ENCODE results near the gene RGR. TPM values are rescaled to one million over a fixed set of nuclear protein-coding genes. Genes with fewer than 3 reads are reported as not detected.

Gene RGR
- total RNA-seq, 1 donor from 2014 or later: 1.9 TPM

- H3K4me3 Mint-ChIP-seq: no peak overlapping the region
- no peak overlapping the region for H3K9ac ChIP-seq
- no peaks in the 10 kb centered on the region for H3K9me3 ChIP-seq (ENCODE audit: low read depth)
- peak overlapping the region; percentile 50 for H3K4me2 ChIP-seq
- H3K27ac Mint-ChIP-seq: no peak overlapping the region
- H3K4me1 Mint-ChIP-seq: peaks cover 16% of the 10 kb centered on the region
- TF ChIP-seq EZH2phosphoT487 (IDR thresholded peaks at IDR 0.05) (no peak), EZH2 (IDR thresholded peaks at IDR 0.05) (no peak), CTCF (IDR thresholded peaks at IDR 0.05) (no peak)
- no peak for DNase-seq (ENCODE audit: low spot score)
- no peaks in the 10 kb centered on the region for H3K9me3 Mint-ChIP-seq
- H3K27ac ChIP-seq: no peak overlapping the region
- no peak overlapping the region for H3K4me3 ChIP-seq
- H4K20me1 ChIP-seq (ENCODE audit: low read depth): no peaks in the 10 kb centered on the region
- no peak overlapping the region for H2AFZ ChIP-seq (replicated peaks)
- no peaks in the 10 kb centered on the region for H3K79me2 ChIP-seq (ENCODE audit: low read depth)
- no peaks in the 10 kb centered on the region for H3K36me3 Mint-ChIP-seq
- peaks cover 37% of the 10 kb centered on the region for H3K4me1 ChIP-seq
- H3K36me3 ChIP-seq: no peaks in the 10 kb centered on the region
- H3F3A ChIP-seq (ENCODE audit: low read depth): peaks cover 30% of the 10 kb centered on the region
- peaks cover 5% of the 10 kb centered on the region for H3K27me3 ChIP-seq
- H3K27me3 Mint-ChIP-seq (ENCODE audit: insufficient read depth, low read depth): peaks cover 7% of the 10 kb centered on the region
These were observed 1.1 kb upstream of the RGR start for GRCh38 chr10:84243759-84244158.

- H3K36me3 Mint-ChIP-seq: no peaks in the 10 kb centered on the region
- no peak overlapping the region for H3K4me3 ChIP-seq
- no peak overlapping the region for H3K27ac ChIP-seq
- no peak overlapping the region for H3K4me3 Mint-ChIP-seq
- peaks cover 31% of the 10 kb centered on the region for H3K4me1 ChIP-seq
- H3K4me1 Mint-ChIP-seq: peaks cover 13% of the 10 kb centered on the region
- no peaks in the 10 kb centered on the region for H3K79me2 ChIP-seq (ENCODE audit: low read depth)
- H4K20me1 ChIP-seq (ENCODE audit: low read depth): no peaks in the 10 kb centered on the region
- no peaks in the 10 kb centered on the region for H3K27me3 ChIP-seq
- no peaks in the 10 kb centered on the region for H3K9me3 ChIP-seq (ENCODE audit: low read depth)
- H3K36me3 ChIP-seq: no peaks in the 10 kb centered on the region
- peaks cover 30% of the 10 kb centered on the region for H3F3A ChIP-seq (ENCODE audit: low read depth)
- H2AFZ ChIP-seq (replicated peaks): no peak overlapping the region
- TF ChIP-seq CTCF (IDR thresholded peaks at IDR 0.05) (no peak), EZH2 (IDR thresholded peaks at IDR 0.05) (no peak), EZH2phosphoT487 (IDR thresholded peaks at IDR 0.05) (no peak)
- DNase-seq (ENCODE audit: low spot score): no peak
- H3K9ac ChIP-seq: no peak overlapping the region
- no peak overlapping the region for H3K27ac Mint-ChIP-seq
- peaks cover 16% of the 10 kb centered on the region for H3K27me3 Mint-ChIP-seq (ENCODE audit: insufficient read depth, low read depth)
- no peaks in the 10 kb centered on the region for H3K9me3 Mint-ChIP-seq
- H3K4me2 ChIP-seq: no peak overlapping the region
These were observed 2.6 kb downstream of the RGR start for GRCh38 chr10:84247496-84247895.

- no peaks in the 10 kb centered on the region for H3K36me3 Mint-ChIP-seq
- no peak for TF ChIP-seq CTCF (IDR thresholded peaks at IDR 0.05)
- TF ChIP-seq EZH2phosphoT487 (IDR thresholded peaks at IDR 0.05): no peak
- no peak for TF ChIP-seq EZH2 (IDR thresholded peaks at IDR 0.05)
- Histone ChIP-seq H3K36me3 (no peaks in the 10 kb centered on the region), H3K9ac (no peak overlapping the region), H4K20me1 (ENCODE audit: low read depth) (no peaks in the 10 kb centered on the region), H3K27me3 (no peaks in the 10 kb centered on the region), H3K27ac (no peak overlapping the region), H3K4me3 (no peak overlapping the region), H3F3A (ENCODE audit: low read depth) (peaks cover 30% of the 10 kb centered on the region), H3K9me3 (ENCODE audit: low read depth) (no peaks in the 10 kb centered on the region), H3K4me2 (no peak overlapping the region), H3K79me2 (ENCODE audit: low read depth) (no peaks in the 10 kb centered on the region), H2AFZ (replicated peaks) (no peak overlapping the region), H3K4me1 (peaks cover 28% of the 10 kb centered on the region)
- peaks cover 4% of the 10 kb centered on the region for H3K9me3 Mint-ChIP-seq
- H3K4me3 Mint-ChIP-seq: no peak overlapping the region
- peaks cover 13% of the 10 kb centered on the region for H3K4me1 Mint-ChIP-seq
- H3K27ac Mint-ChIP-seq: no peak overlapping the region
- H3K27me3 Mint-ChIP-seq (ENCODE audit: insufficient read depth, low read depth): peaks cover 12% of the 10 kb centered on the region
- no peak for DNase-seq (ENCODE audit: low spot score)
These were observed 3.9 kb downstream of the RGR start for GRCh38 chr10:84248794-84249193.
